IMR-90 (cell line): ENCODE results near the gene PRKD2.

Source experiments
- CEBPB ChIP-seq: IDR thresholded peaks from 2 replicates; pipeline ENCODE4 v1.6.1; 2012; ENCODE audit warnings: low read depth, low read length, improper control_type of control experiment
- CTCF ChIP-seq: conservative IDR thresholded peaks from 2 replicates; pipeline ENCODE4 v1.5.1; 2012; ENCODE audit warnings: mild to moderate bottlenecking, low read depth, low read length, improper control_type of control experiment
- RAD21 ChIP-seq: IDR thresholded peaks from 2 replicates; pipeline ENCODE4 v1.6.1; 2012; ENCODE audit warnings: low read length, improper control_type of control experiment
- RFX5 ChIP-seq: IDR thresholded peaks from 2 replicates; pipeline ENCODE4 v1.8.0; 2012; ENCODE audit warnings: low read depth, mild to moderate bottlenecking, low read length, moderate library complexity

GRCh38 chr19:46731584-46731983 is 14.7 kb upstream of the PRKD2 start:
- no peak for TF ChIP-seq CTCF
- TF ChIP-seq RAD21: no peak
- no peak for TF ChIP-seq RFX5
- no peak for TF ChIP-seq CEBPB
